Endothelial cell of umbilical vein (primary cell): ENCODE results near the gene CFTR. TPM values are rescaled to one million over a fixed set of nuclear protein-coding genes. Genes with fewer than 3 reads are reported as not detected.

Source experiments
- BruUV-seq: library from RNA; stranded (reverse); fragments of 400-500 nt; replicated peaks from 2 replicates; lab custom pipeline; 2021; lab: Mats Ljungman, UMichigan
- CTCF ChIA-PET: fragments of 300-600, 350-600 bp; sonication (Branson Sonifier 250); formaldehyde crosslinking; loops from one replicate; lab custom pipeline; 2021; ENCODE audit warnings: antibody characterized with exemption, inconsistent platforms; lab: Charles Lee
- POLR2A ChIA-PET: fragments of 300-600, 350-600 bp; sonication (Branson Sonifier 250); formaldehyde crosslinking; loops from one replicate; lab custom pipeline; 2021; ENCODE audit warnings: antibody characterized with exemption, inconsistent platforms; lab: Charles Lee
- DNase-seq: peaks from one replicate; pipeline ENCODE4 v3.0.0-alpha.2; 2011; ENCODE audit warnings: low read depth, low spot score
- FAIRE-seq: peaks from 2 replicates; lab custom pipeline; 2011; peaks lifted over from hg19 to GRCh38; lab: Jason Lieb, UNC
- H2AFZ ChIP-seq: 2 replicates; pipeline ENCODE4 v1.6.0; 2012; ENCODE audit warnings: low read depth, low read length, control low read depth, inconsistent platforms
- H3K27ac ChIP-seq: 2 replicates; pipeline ENCODE4 v1.5.1; 2011; ENCODE audit warnings: low read depth, mild to moderate bottlenecking, control low read depth, low read length, moderate library complexity; ENCODE audit not compliant: insufficient read depth
- H3K27me3 ChIP-seq, 2 experiments: 2 replicates each; pipeline versions ENCODE4 v1.6.0 to v1.6.1; 2011; ENCODE audit warnings: low read length in 2 of 2, mixed read lengths in 1 of 2; ENCODE audit not compliant: control insufficient read depth in 2 of 2, insufficient read depth in 2 of 2
- H3K36me3 ChIP-seq, 2 experiments: 2 replicates in 1 of 2; 3 replicates in 1 of 2; pipeline ENCODE4 v1.5.1; 2011; ENCODE audit warnings: low read length in 2 of 2, mild to moderate bottlenecking in 1 of 2, moderate library complexity in 1 of 2; ENCODE audit not compliant: control insufficient read depth in 2 of 2, insufficient read depth in 2 of 2; ENCODE audit errors: extremely low read depth in 1 of 2
- H3K4me1 ChIP-seq: 3 replicates; pipeline ENCODE4 v1.5.1; 2011; ENCODE audit warnings: mild to moderate bottlenecking, low read length; ENCODE audit not compliant: control insufficient read depth, insufficient read depth; ENCODE audit errors: extremely low read depth
- H3K4me2 ChIP-seq: 2 replicates; pipeline ENCODE4 v1.6.1; 2011; ENCODE audit warnings: low read length, control low read depth, mixed read lengths; ENCODE audit not compliant: insufficient read depth
- H3K4me3 ChIP-seq, 3 experiments: fragments of 200-600 bp in 1 of 3; sonication (generic), shearing (Covaris generic) in 1 of 3; replicated peaks in 1 of 3; 2 replicates each; pipeline ENCODE4 v1.5.1; 2011 to 2016; ENCODE audit warnings: control low read depth in 3 of 3, low read length in 3 of 3, mild to moderate bottlenecking in 2 of 3, inconsistent platforms in 1 of 3, low read depth in 1 of 3, moderate library complexity in 1 of 3; ENCODE audit not compliant: insufficient read depth in 1 of 3
- H3K79me2 ChIP-seq: 2 replicates; pipeline ENCODE4 v1.6.0; 2012; ENCODE audit warnings: low read length, inconsistent platforms; ENCODE audit not compliant: control insufficient read depth, insufficient read depth
- H3K9ac ChIP-seq: replicated peaks from 2 replicates; pipeline ENCODE3; 2011; ENCODE audit warnings: low read length, control low read depth; ENCODE audit not compliant: insufficient read depth; ENCODE audit errors: extremely low read depth
- H3K9me1 ChIP-seq: replicated peaks from 3 replicates; pipeline ENCODE4 v1.6.0; 2011; ENCODE audit warnings: mild to moderate bottlenecking, low read length; ENCODE audit not compliant: control insufficient read depth, insufficient read depth; ENCODE audit errors: extremely low read depth
- H3K9me3 ChIP-seq: replicated peaks from 2 replicates; pipeline ENCODE4 v1.5.1; 2012; ENCODE audit warnings: low read length, inconsistent platforms; ENCODE audit not compliant: control insufficient read depth, insufficient read depth
- H4K20me1 ChIP-seq: replicated peaks from 2 replicates; pipeline ENCODE3; 2011; ENCODE audit warnings: mild to moderate bottlenecking, low read length; ENCODE audit not compliant: control insufficient read depth, insufficient read depth; ENCODE audit errors: extremely low read depth
- EZH2 ChIP-seq: IDR thresholded peaks from 2 replicates; pipeline ENCODE4 v1.6.1; 2012; ENCODE audit warnings: borderline replicate concordance, low read depth, mild to moderate bottlenecking, moderate library complexity, low read length, inconsistent platforms; ENCODE audit not compliant: severe bottlenecking
- FOS ChIP-seq: IDR thresholded peaks from 2 replicates; pipeline ENCODE4 v1.6.1; 2011; ENCODE audit warnings: mild to moderate bottlenecking, low read length, moderate library complexity, borderline replicate concordance; ENCODE audit not compliant: insufficient read depth
- GATA2 ChIP-seq: IDR thresholded peaks from 2 replicates; pipeline ENCODE4 v1.7.0; 2011; ENCODE audit warnings: low read depth, mild to moderate bottlenecking, moderate library complexity, mixed read lengths, low read length; ENCODE audit not compliant: insufficient read length, insufficient read depth
- JUN ChIP-seq: IDR thresholded peaks from 2 replicates; pipeline ENCODE4 v1.6.1; 2011; ENCODE audit warnings: borderline replicate concordance, low read depth; ENCODE audit not compliant: insufficient read length, insufficient read depth
- MYC ChIP-seq: IDR thresholded peaks from one replicate; pipeline ENCODE4 v1.6.1; 2011; ENCODE audit warnings: mild to moderate bottlenecking, low read depth, low read length
- POLR2A ChIP-seq: IDR thresholded peaks from 2 replicates; pipeline ENCODE4 v1.6.1; 2012; ENCODE audit warnings: low read depth, mild to moderate bottlenecking, control low read depth, low read length
- POLR2AphosphoS5 ChIP-seq: IDR thresholded peaks from 2 replicates; pipeline ENCODE4 v1.6.1; 2012; ENCODE audit warnings: low read depth, mild to moderate bottlenecking, control low read depth, low read length, moderate library complexity; ENCODE audit not compliant: insufficient read depth
- dilution Hi-C: fragments of 300-500 bp; cut with MboI; formaldehyde crosslinking; loops from one replicate; pipeline ENCODE4 v1.15.0; 2019; ENCODE audit warnings: low sequenced_read_pairs; ENCODE audit not compliant: extremely low pct_ligation_motif_present
- intact Hi-C: fragments of 100-400 bp; cut with micrococcal nuclease; formaldehyde crosslinking; loops from one replicate; pipeline ENCODE4 v1.10.0; 2022
- polyA plus RNA-seq, 4 experiments: library from polyadenylated mRNA; depleted of rRNA in 3 of 4; stranded (reverse) in 3 of 4; unstranded in 1 of 4; fragments of >200 nt; gene quantifications; 2 replicates each; pipeline versions ENCODE4 v1.2.1 to v1.2.3, GENCODE V29; 2011 to 2012; ENCODE audit warnings: missing spikeins in 1 of 4
- total RNA-seq: library from RNA; stranded (reverse); gene quantifications from 2 replicates; pipeline ENCODE4 v1.2.3, GENCODE V29; 2021
- TF ChIP-seq, protein P1 (sequence below), 2 donors: IDR thresholded peaks; 1 replicate in 1 of 2; 2 replicates in 1 of 2; pipeline ENCODE4 v1.5.1; 2011; ENCODE audit warnings: low read length in 2 of 2, mild to moderate bottlenecking in 2 of 2, moderate library complexity in 2 of 2, control low read depth in 1 of 2, inconsistent platforms in 1 of 2, low read depth in 1 of 2; ENCODE audit not compliant: insufficient read depth in 1 of 2; ENCODE audit errors: extremely low read depth in 1 of 2
- TF ChIP-seq, protein P2 (sequence below): IDR thresholded peaks from 2 replicates; pipeline ENCODE4 v1.6.1; 2011; ENCODE audit not compliant: insufficient read depth, insufficient read length

Gene CFTR
- total and polyA plus RNA-seq, 2 donors (not counting 3 experiments of a cell fraction or from before 2014, with no cell fraction given) = 0.03 TPM; not detected in 1

DNA sequence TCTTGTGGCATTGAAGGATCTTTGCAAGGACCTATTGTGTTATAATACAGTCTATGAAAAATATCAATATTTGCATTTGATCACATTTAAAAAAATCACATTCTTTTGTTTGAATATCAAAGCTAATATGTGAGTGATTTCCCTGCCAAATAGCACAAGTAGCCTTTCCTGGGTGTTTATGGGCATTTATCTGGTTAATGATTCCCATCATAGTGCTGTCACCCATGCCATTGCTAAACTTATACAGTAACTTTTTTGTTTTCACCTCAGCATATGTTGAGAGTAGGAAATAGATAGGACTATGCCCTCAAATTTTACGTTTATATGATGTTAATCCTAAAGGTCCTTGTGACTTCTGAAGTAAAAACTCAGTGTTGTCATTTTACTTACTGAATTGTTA, 136.9 kb downstream of the CFTR start:
- TF ChIP-seq FOS = no peak
- no peak for TF ChIP-seq POLR2A
- TF ChIP-seq EZH2 = no peak
- no peak for TF ChIP-seq JUN
- TF ChIP-seq POLR2AphosphoS5 = no peak
- TF ChIP-seq, protein P1, sequence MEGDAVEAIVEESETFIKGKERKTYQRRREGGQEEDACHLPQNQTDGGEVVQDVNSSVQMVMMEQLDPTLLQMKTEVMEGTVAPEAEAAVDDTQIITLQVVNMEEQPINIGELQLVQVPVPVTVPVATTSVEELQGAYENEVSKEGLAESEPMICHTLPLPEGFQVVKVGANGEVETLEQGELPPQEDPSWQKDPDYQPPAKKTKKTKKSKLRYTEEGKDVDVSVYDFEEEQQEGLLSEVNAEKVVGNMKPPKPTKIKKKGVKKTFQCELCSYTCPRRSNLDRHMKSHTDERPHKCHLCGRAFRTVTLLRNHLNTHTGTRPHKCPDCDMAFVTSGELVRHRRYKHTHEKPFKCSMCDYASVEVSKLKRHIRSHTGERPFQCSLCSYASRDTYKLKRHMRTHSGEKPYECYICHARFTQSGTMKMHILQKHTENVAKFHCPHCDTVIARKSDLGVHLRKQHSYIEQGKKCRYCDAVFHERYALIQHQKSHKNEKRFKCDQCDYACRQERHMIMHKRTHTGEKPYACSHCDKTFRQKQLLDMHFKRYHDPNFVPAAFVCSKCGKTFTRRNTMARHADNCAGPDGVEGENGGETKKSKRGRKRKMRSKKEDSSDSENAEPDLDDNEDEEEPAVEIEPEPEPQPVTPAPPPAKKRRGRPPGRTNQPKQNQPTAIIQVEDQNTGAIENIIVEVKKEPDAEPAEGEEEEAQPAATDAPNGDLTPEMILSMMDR (IDR thresholded peaks at IDR 0.05; ENCODE audit: extremely low read depth in 1 of 2, insufficient read depth in 1 of 2, low read depth in 1 of 2, low read length in 2 of 2) = no peak
- TF ChIP-seq, protein P2, sequence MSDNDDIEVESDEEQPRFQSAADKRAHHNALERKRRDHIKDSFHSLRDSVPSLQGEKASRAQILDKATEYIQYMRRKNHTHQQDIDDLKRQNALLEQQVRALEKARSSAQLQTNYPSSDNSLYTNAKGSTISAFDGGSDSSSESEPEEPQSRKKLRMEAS = no peak
- no peak for TF ChIP-seq MYC
- TF ChIP-seq GATA2 = no peak
- Histone ChIP-seq H3K27ac (no peak overlapping the region), H3K4me3 (no peak overlapping the region), H3K36me3 (no peaks in the 10 kb centered on the region), H3K4me2 (no peak overlapping the region), H3K79me2 (no peaks in the 10 kb centered on the region), H3K9me3 (no peaks in the 10 kb centered on the region), H2AFZ (no peak overlapping the region), H3K4me1 (no peaks in the 10 kb centered on the region), H3K9ac (no peak overlapping the region), H3K9me1 (no peaks in the 10 kb centered on the region), H3K27me3 (no peaks in the 10 kb centered on the region), H4K20me1 (no peaks in the 10 kb centered on the region)
- intact Hi-C loops (no loop called here), dilution Hi-C loops (no loop called here)
- no TSS peak for BruUV-seq
- ChIA-PET CTCF (no interaction called here), POLR2A (no interaction called here)
- DNase-seq (no peak), FAIRE-seq (no peak)
